ENCODE data around the gene TOP1.

The TOP1 gene

GRCh38 chr20:41030531-41031242 is 2.1 kb downstream of the TOP1 start:
- Histone ChIP-seq H3K9ac (ENCODE audit: low read length) (no peak overlapping the region), H3K4me3 (ENCODE audit: low read length) (peak overlapping the region; percentile 89), H3K36me3 (ENCODE audit: control insufficient read depth, insufficient read depth, low read length) (no peaks in the 10 kb centered on the region), H3K4me1 (ENCODE audit: control insufficient read depth, insufficient read depth, low read length) (peaks cover 26% of the 10 kb centered on the region), H3K27ac (ENCODE audit: low read depth, low read length) (peak overlapping the region; percentile 7), H3K27me3 (ENCODE audit: control insufficient read depth, insufficient read depth, low read length) (no peaks in the 10 kb centered on the region)

GRCh38 chr20:41031243-41031619 is 2.6 kb downstream of the TOP1 start:
- no peaks in the 10 kb centered on the region for H3K36me3 ChIP-seq (ENCODE audit: control insufficient read depth, insufficient read depth, low read length)
- H3K27me3 ChIP-seq (ENCODE audit: control insufficient read depth, insufficient read depth, low read length) = no peaks in the 10 kb centered on the region
- H3K27ac ChIP-seq (ENCODE audit: low read depth, low read length) = no peak overlapping the region
- peak overlapping the region; percentile 38 for H3K4me3 ChIP-seq (ENCODE audit: low read length)
- no peak overlapping the region for H3K9ac ChIP-seq (ENCODE audit: low read length)
- H3K4me1 ChIP-seq (ENCODE audit: control insufficient read depth, insufficient read depth, low read length) = peaks cover 26% of the 10 kb centered on the region

DNA sequence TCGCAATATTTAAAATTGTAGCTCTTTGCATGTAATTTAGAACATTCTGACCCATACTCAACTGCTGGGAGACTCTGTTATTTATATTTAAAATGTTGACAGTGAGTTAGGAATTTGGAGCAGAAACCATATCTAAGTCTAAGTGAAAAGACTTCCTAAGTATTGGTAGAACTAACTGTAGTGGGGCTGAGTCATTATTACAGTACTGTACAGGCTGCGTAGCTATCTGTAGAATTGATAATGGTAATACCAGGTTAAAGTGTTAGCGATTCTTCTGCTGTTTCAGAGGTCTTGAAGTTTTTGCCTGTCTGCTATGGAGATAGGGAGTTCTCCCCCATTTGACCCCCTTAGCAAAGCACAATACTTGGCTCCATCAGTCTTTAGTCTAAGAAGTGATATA is 3.6 kb downstream of the TOP1 start:
- no peaks in the 10 kb centered on the region for H3K27me3 ChIP-seq (ENCODE audit: control insufficient read depth, insufficient read depth, low read length)
- H3K27ac ChIP-seq (ENCODE audit: low read depth, low read length) = no peak overlapping the region
- peak overlapping the region; percentile 13 for H3K4me3 ChIP-seq (ENCODE audit: low read length)
- H3K4me1 ChIP-seq (ENCODE audit: control insufficient read depth, insufficient read depth, low read length) = peaks cover 26% of the 10 kb centered on the region
- H3K36me3 ChIP-seq (ENCODE audit: control insufficient read depth, insufficient read depth, low read length) = no peaks in the 10 kb centered on the region
- no peak overlapping the region for H3K9ac ChIP-seq (ENCODE audit: low read length)

GRCh38 chr20:41034239-41034638 is 5.6 kb downstream of the TOP1 start:
- Histone ChIP-seq H3K4me1 (ENCODE audit: control insufficient read depth, insufficient read depth, low read length) (peaks cover 26% of the 10 kb centered on the region), H3K27ac (ENCODE audit: low read depth, low read length) (no peak overlapping the region), H3K36me3 (ENCODE audit: control insufficient read depth, insufficient read depth, low read length) (no peaks in the 10 kb centered on the region), H3K4me3 (ENCODE audit: low read length) (no peak overlapping the region), H3K27me3 (ENCODE audit: control insufficient read depth, insufficient read depth, low read length) (no peaks in the 10 kb centered on the region), H3K9ac (ENCODE audit: low read length) (no peak overlapping the region)

GRCh38 chr20:41035207-41035606 is 6.6 kb downstream of the TOP1 start:
- Histone ChIP-seq H3K4me3 (ENCODE audit: low read length) (no peak overlapping the region), H3K27ac (ENCODE audit: low read depth, low read length) (no peak overlapping the region), H3K36me3 (ENCODE audit: control insufficient read depth, insufficient read depth, low read length) (no peaks in the 10 kb centered on the region), H3K27me3 (ENCODE audit: control insufficient read depth, insufficient read depth, low read length) (no peaks in the 10 kb centered on the region), H3K9ac (ENCODE audit: low read length) (no peak overlapping the region), H3K4me1 (ENCODE audit: control insufficient read depth, insufficient read depth, low read length) (peaks cover 26% of the 10 kb centered on the region)

DNA sequence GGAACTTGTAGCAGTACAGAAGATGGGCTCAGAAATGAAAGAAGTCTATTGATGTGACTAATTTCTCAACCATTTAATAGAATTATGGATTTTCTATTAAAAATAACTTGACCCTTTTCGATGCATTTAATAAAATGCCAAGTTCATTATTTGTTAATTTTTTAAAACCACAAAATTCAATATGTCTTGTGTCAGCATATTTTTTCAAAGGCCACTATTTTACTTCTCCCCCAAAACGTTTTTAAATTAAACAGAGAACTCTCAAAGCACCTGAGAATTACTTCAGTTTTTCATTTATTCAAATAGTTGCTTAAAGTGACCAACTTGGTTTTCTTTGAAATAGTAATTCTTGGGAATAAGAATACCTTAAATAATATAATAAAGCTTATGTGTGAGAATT is 8.6 kb downstream of the TOP1 start:
- H3K4me1 ChIP-seq (ENCODE audit: control insufficient read depth, insufficient read depth, low read length) = peaks cover 16% of the 10 kb centered on the region
- no peaks in the 10 kb centered on the region for H3K36me3 ChIP-seq (ENCODE audit: control insufficient read depth, insufficient read depth, low read length)
- no peak overlapping the region for H3K9ac ChIP-seq (ENCODE audit: low read length)
- H3K4me3 ChIP-seq (ENCODE audit: low read length) = no peak overlapping the region
- no peaks in the 10 kb centered on the region for H3K27me3 ChIP-seq (ENCODE audit: control insufficient read depth, insufficient read depth, low read length)
- no peak overlapping the region for H3K27ac ChIP-seq (ENCODE audit: low read depth, low read length)

DNA sequence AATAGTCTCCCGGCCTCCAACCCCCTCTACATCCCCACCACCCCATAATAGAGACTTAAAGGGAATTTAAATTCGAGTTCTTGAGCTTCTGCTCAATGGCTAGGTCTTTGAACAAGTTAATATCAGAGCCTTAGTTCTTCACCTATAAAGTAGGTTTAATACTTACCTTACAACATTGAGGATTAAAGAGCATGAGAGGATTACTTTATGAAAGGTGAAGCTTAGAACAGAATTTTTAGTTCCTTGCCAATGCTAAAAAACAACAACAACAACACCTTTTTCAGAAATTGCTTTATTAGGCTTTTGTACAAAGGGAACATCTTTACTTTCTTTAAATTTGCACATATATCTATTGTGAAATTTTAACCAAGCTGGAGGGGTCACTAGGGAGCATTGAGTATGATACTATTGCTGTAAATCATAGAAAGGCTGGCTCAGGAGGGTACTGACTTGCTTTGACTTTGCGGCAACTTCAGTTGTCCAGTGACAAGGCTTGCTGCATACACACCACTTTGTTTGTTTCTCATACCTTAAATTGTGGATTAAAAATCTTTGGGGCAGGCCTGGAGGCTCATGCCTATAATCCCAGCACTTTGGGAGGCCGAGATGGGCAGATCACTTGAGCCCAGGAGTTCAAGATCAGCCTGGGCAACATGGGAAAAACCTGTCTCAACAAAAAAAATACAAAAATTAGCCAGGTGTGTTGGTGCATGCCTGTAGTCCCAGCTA is 9.7 kb downstream of the TOP1 start:
- H3K9ac ChIP-seq (ENCODE audit: low read length) = no peak overlapping the region
- no peaks in the 10 kb centered on the region for H3K36me3 ChIP-seq (ENCODE audit: control insufficient read depth, insufficient read depth, low read length)
- peaks cover 12% of the 10 kb centered on the region for H3K4me1 ChIP-seq (ENCODE audit: control insufficient read depth, insufficient read depth, low read length)
- no peak overlapping the region for H3K4me3 ChIP-seq (ENCODE audit: low read length)
- H3K27ac ChIP-seq (ENCODE audit: low read depth, low read length) = no peak overlapping the region
- H3K27me3 ChIP-seq (ENCODE audit: control insufficient read depth, insufficient read depth, low read length) = no peaks in the 10 kb centered on the region

- Histone ChIP-seq H3K9ac (ENCODE audit: low read length) (no peak overlapping the region), H3K36me3 (ENCODE audit: control insufficient read depth, insufficient read depth, low read length) (no peaks in the 10 kb centered on the region), H3K27ac (ENCODE audit: low read depth, low read length) (no peak overlapping the region), H3K4me1 (ENCODE audit: control insufficient read depth, insufficient read depth, low read length) (peaks cover 9% of the 10 kb centered on the region), H3K4me3 (ENCODE audit: low read length) (no peak overlapping the region), H3K27me3 (ENCODE audit: control insufficient read depth, insufficient read depth, low read length) (no peaks in the 10 kb centered on the region)
These were observed 10.3 kb downstream of the TOP1 start for GRCh38 chr20:41038878-41039404.

GRCh38 chr20:41040855-41041254 is 12.2 kb downstream of the TOP1 start:
- no peak overlapping the region for H3K9ac ChIP-seq (ENCODE audit: low read length)
- H3K4me3 ChIP-seq (ENCODE audit: low read length) = no peak overlapping the region
- no peaks in the 10 kb centered on the region for H3K36me3 ChIP-seq (ENCODE audit: control insufficient read depth, insufficient read depth, low read length)
- H3K27me3 ChIP-seq (ENCODE audit: control insufficient read depth, insufficient read depth, low read length) = no peaks in the 10 kb centered on the region
- peaks cover 5% of the 10 kb centered on the region for H3K4me1 ChIP-seq (ENCODE audit: control insufficient read depth, insufficient read depth, low read length)
- no peak overlapping the region for H3K27ac ChIP-seq (ENCODE audit: low read depth, low read length)

GRCh38 chr20:41041693-41042092 is 13.1 kb downstream of the TOP1 start:
- Histone ChIP-seq H3K27ac (ENCODE audit: low read depth, low read length) (no peak overlapping the region), H3K4me3 (ENCODE audit: low read length) (no peak overlapping the region), H3K9ac (ENCODE audit: low read length) (no peak overlapping the region), H3K36me3 (ENCODE audit: control insufficient read depth, insufficient read depth, low read length) (no peaks in the 10 kb centered on the region), H3K27me3 (ENCODE audit: control insufficient read depth, insufficient read depth, low read length) (no peaks in the 10 kb centered on the region), H3K4me1 (ENCODE audit: control insufficient read depth, insufficient read depth, low read length) (peaks cover 13% of the 10 kb centered on the region)

- Histone ChIP-seq H3K27me3 (ENCODE audit: control insufficient read depth, insufficient read depth, low read length) (no peaks in the 10 kb centered on the region), H3K4me1 (ENCODE audit: control insufficient read depth, insufficient read depth, low read length) (peaks cover 18% of the 10 kb centered on the region), H3K27ac (ENCODE audit: low read depth, low read length) (peak overlapping the region; percentile 18), H3K9ac (ENCODE audit: low read length) (no peak overlapping the region), H3K36me3 (ENCODE audit: control insufficient read depth, insufficient read depth, low read length) (no peaks in the 10 kb centered on the region), H3K4me3 (ENCODE audit: low read length) (no peak overlapping the region)
These were observed 15.9 kb downstream of the TOP1 start for GRCh38 chr20:41044409-41045062.

GRCh38 chr20:41045671-41046070 is 17.0 kb downstream of the TOP1 start:
- H3K4me1 ChIP-seq (ENCODE audit: control insufficient read depth, insufficient read depth, low read length) = peaks cover 22% of the 10 kb centered on the region
- H3K36me3 ChIP-seq (ENCODE audit: control insufficient read depth, insufficient read depth, low read length) = no peaks in the 10 kb centered on the region
- H3K27me3 ChIP-seq (ENCODE audit: control insufficient read depth, insufficient read depth, low read length) = no peaks in the 10 kb centered on the region
- H3K27ac ChIP-seq (ENCODE audit: low read depth, low read length) = no peak overlapping the region
- no peak overlapping the region for H3K4me3 ChIP-seq (ENCODE audit: low read length)
- no peak overlapping the region for H3K9ac ChIP-seq (ENCODE audit: low read length)
